H9 (cell line): ENCODE data around the gene ETFBKMT. TPM values are rescaled to one million over a fixed set of nuclear protein-coding genes. Genes with fewer than 3 reads are reported as not detected.

Source experiments
- DNase-seq: peaks from one replicate; pipeline ENCODE4 v3.0.0-alpha.2; 2017
- H2AFZ ChIP-seq: one replicate; pipeline ENCODE4 v1.6.1; 2013; ENCODE audit warnings: mild to moderate bottlenecking, low read length, control low read depth, moderate library complexity
- H2AK5ac ChIP-seq: 2 replicates; pipeline ENCODE4 v1.6.1; 2013; ENCODE audit warnings: low read length, control low read depth, mixed read lengths; ENCODE audit not compliant: insufficient read length
- H2BK120ac ChIP-seq: one replicate; pipeline ENCODE4 v1.6.1; 2013; ENCODE audit warnings: low read depth, mild to moderate bottlenecking, low read length, control low read depth, inconsistent platforms; ENCODE audit not compliant: poor library complexity, severe bottlenecking
- H2BK12ac ChIP-seq: 2 replicates; pipeline ENCODE4 v1.6.1; 2013; ENCODE audit warnings: low read length, control low read depth, mixed read lengths, low read depth; ENCODE audit not compliant: insufficient read length
- H2BK15ac ChIP-seq: 2 replicates; pipeline ENCODE4 v1.6.1; 2013; ENCODE audit warnings: low read depth, low read length, control low read depth
- H2BK20ac ChIP-seq: one replicate; pipeline ENCODE4 v1.6.1; 2013; ENCODE audit warnings: low read depth, mild to moderate bottlenecking, low read length, control low read depth, inconsistent platforms; ENCODE audit not compliant: poor library complexity, severe bottlenecking
- H2BK5ac ChIP-seq: 2 replicates; pipeline ENCODE4 v1.6.1; 2013; ENCODE audit warnings: low read length, control low read depth, mixed read lengths; ENCODE audit not compliant: insufficient read length
- H3K14ac ChIP-seq: 2 replicates; pipeline ENCODE4 v1.6.1; 2013; ENCODE audit warnings: low read length, control low read depth; ENCODE audit not compliant: insufficient read depth
- H3K18ac ChIP-seq: 2 replicates; pipeline ENCODE4 v1.6.1; 2013; ENCODE audit warnings: low read depth, mild to moderate bottlenecking, mixed read lengths, low read length, control low read depth; ENCODE audit not compliant: insufficient read length
- H3K23ac ChIP-seq: 2 replicates; pipeline ENCODE4 v1.6.1; 2013; ENCODE audit warnings: low read length, control low read depth, mixed read lengths, low read depth; ENCODE audit not compliant: insufficient read length
- H3K23me2 ChIP-seq: 2 replicates; pipeline ENCODE4 v1.6.1; 2013; ENCODE audit warnings: low read depth, mild to moderate bottlenecking, mixed read lengths, low read length, control low read depth; ENCODE audit not compliant: insufficient read length, poor library complexity, severe bottlenecking
- H3K27ac ChIP-seq: 2 replicates; pipeline ENCODE4 v1.5.1; 2013; ENCODE audit warnings: low read length, control low read depth, mixed read lengths, low read depth; ENCODE audit not compliant: insufficient read length
- H3K27me3 ChIP-seq: 2 replicates; pipeline ENCODE4 v1.6.1; 2013; ENCODE audit warnings: low read length, control low read depth, inconsistent platforms; ENCODE audit not compliant: insufficient read depth
- H3K4ac ChIP-seq: 2 replicates; pipeline ENCODE4 v1.6.1; 2013; ENCODE audit warnings: low read depth, mild to moderate bottlenecking, control low read depth, inconsistent platforms, low read length, moderate library complexity
- H3K4me1 ChIP-seq: 2 replicates; pipeline ENCODE4 v1.6.1; 2013; ENCODE audit warnings: low read length, control low read depth, inconsistent platforms; ENCODE audit not compliant: insufficient read depth
- H3K4me2 ChIP-seq: 2 replicates; pipeline ENCODE4 v1.6.1; 2013; ENCODE audit warnings: low read length, control low read depth, mixed read lengths; ENCODE audit not compliant: insufficient read length, insufficient read depth
- H3K56ac ChIP-seq: 2 replicates; pipeline ENCODE4 v1.6.1; 2013; ENCODE audit warnings: low read depth, mild to moderate bottlenecking, mixed read lengths, low read length, control low read depth; ENCODE audit not compliant: insufficient read length
- H3K79me1 ChIP-seq: 2 replicates; pipeline ENCODE4 v1.6.1; 2013; ENCODE audit warnings: low read depth, mild to moderate bottlenecking, moderate library complexity, low read length, control low read depth, inconsistent platforms; ENCODE audit not compliant: insufficient read depth, poor library complexity, severe bottlenecking
- H3K79me2 ChIP-seq: 2 replicates; pipeline ENCODE4 v1.6.1; 2013; ENCODE audit warnings: low read length, control low read depth, inconsistent platforms; ENCODE audit not compliant: insufficient read depth
- H3K9ac ChIP-seq: 2 replicates; pipeline ENCODE4 v1.6.1; 2013; ENCODE audit warnings: low read length, control low read depth, mixed read lengths; ENCODE audit not compliant: insufficient read length; ENCODE audit errors: extremely low read depth
- H3K9me3 ChIP-seq: one replicate; pipeline ENCODE4 v1.6.1; 2013; ENCODE audit warnings: low read depth, low read length, inconsistent platforms; ENCODE audit not compliant: control insufficient read depth
- H3T11ph ChIP-seq: one replicate; pipeline ENCODE4 v1.6.1; 2013; ENCODE audit warnings: mild to moderate bottlenecking, low read length, control low read depth, inconsistent platforms
- H4K20me1 ChIP-seq: one replicate; pipeline ENCODE4 v1.6.1; 2013; ENCODE audit not compliant: control insufficient read depth, insufficient read length, insufficient read depth
- H4K5ac ChIP-seq: 2 replicates; pipeline ENCODE4 v1.6.1; 2013; ENCODE audit warnings: low read depth, mild to moderate bottlenecking, mixed read lengths, low read length, control low read depth; ENCODE audit not compliant: insufficient read length
- H4K8ac ChIP-seq: replicated peaks from 2 replicates; pipeline ENCODE4 v1.6.1; 2013; ENCODE audit warnings: low read length, control low read depth, mixed read lengths, low read depth; ENCODE audit not compliant: insufficient read length
- H4K91ac ChIP-seq: 2 replicates; pipeline ENCODE4 v1.6.1; 2013; ENCODE audit warnings: low read depth, mild to moderate bottlenecking, moderate library complexity, mixed read lengths, low read length, control low read depth; ENCODE audit not compliant: insufficient read length
- H3K27ac Mint-ChIP-seq, 3 experiments: 2 replicates in 2 of 3; 3 replicates in 1 of 3; pipeline ENCODE4 v1.8.0; 2020 to 2021; ENCODE audit warnings: mixed read lengths in 3 of 3, mild to moderate bottlenecking in 1 of 3, moderate library complexity in 1 of 3
- H3K27me3 Mint-ChIP-seq: 2 replicates; pipeline ENCODE4 v1.8.0; 2021; ENCODE audit warnings: low read depth, mild to moderate bottlenecking, moderate library complexity, mixed read lengths
- H3K36me3 Mint-ChIP-seq, 3 experiments: 2 replicates in 2 of 3; 3 replicates in 1 of 3; pipeline ENCODE4 v1.8.0; 2020 to 2021; ENCODE audit warnings: low read depth in 3 of 3, mixed read lengths in 3 of 3; ENCODE audit not compliant: insufficient read depth in 1 of 3
- H3K4me1 Mint-ChIP-seq, 2 experiments: 2 replicates each; pipeline ENCODE4 v1.8.0; 2020; ENCODE audit warnings: mixed read lengths in 2 of 2
- H3K4me3 Mint-ChIP-seq, 2 experiments: 2 replicates in 1 of 2; 3 replicates in 1 of 2; pipeline ENCODE4 v1.8.0; 2020 to 2021; ENCODE audit warnings: mild to moderate bottlenecking in 2 of 2, mixed read lengths in 2 of 2, moderate library complexity in 1 of 2
- H3K9me3 Mint-ChIP-seq, 2 experiments: 2 replicates in 1 of 2; 3 replicates in 1 of 2; pipeline ENCODE4 v1.8.0; 2020; ENCODE audit warnings: mild to moderate bottlenecking in 2 of 2, mixed read lengths in 2 of 2, moderate library complexity in 1 of 2
- CTCF ChIP-seq: fragments of 200-600 bp; sonication (generic); conservative IDR thresholded peaks from 3 replicates; pipeline ENCODE4 v1.8.0; 2021; ENCODE audit warnings: antibody characterized with exemption, mild to moderate bottlenecking
- WGBS: extraction: QIAGEN DNeasy Blood & Tissue Kit; methylation state at CpG from one replicate; pipeline ENCODE4 v1.1.7; 2013; ENCODE audit warnings: missing lambda C conversion rate, low lambda C conversion rate, mixed read lengths; ENCODE audit not compliant: insufficient read length; ENCODE audit errors: extremely low coverage; 5-methylcytosine and 5-hydroxymethylcytosine counted together
- total RNA-seq: library from RNA; stranded (reverse); gene quantifications from 2 replicates; pipeline ENCODE4 v1.2.1, GENCODE V29; 2021

Gene ETFBKMT
- total RNA-seq, 1 experiment from 2014 or later: 0.81 TPM

GRCh38 chr12:31710021-31710818 lies 50.7 kb downstream of the ETFBKMT start:
- Histone ChIP-seq H3K23me2 (no peaks in the 10 kb centered on the region), H3K14ac (no peak overlapping the region), H3K4me2 (no peak overlapping the region), H4K91ac (no peak overlapping the region), H4K5ac (no peak overlapping the region), H4K20me1 (no peaks in the 10 kb centered on the region), H2BK12ac (no peak overlapping the region), H3K18ac (no peak overlapping the region), H3T11ph (no peak overlapping the region), H3K79me1 (no peaks in the 10 kb centered on the region), H2BK20ac (no peak overlapping the region), H3K4ac (no peak overlapping the region), H3K27ac (no peak overlapping the region), H3K9me3 (peaks cover 6% of the 10 kb centered on the region), H3K4me1 (no peaks in the 10 kb centered on the region), H2AFZ (no peak overlapping the region), H4K8ac (no peak overlapping the region), H3K27me3 (no peaks in the 10 kb centered on the region), H3K79me2 (no peaks in the 10 kb centered on the region), H3K23ac (no peak overlapping the region), H2BK15ac (no peak overlapping the region), H3K56ac (no peak overlapping the region), H2BK120ac (no peak overlapping the region), H3K9ac (no peak overlapping the region), H2AK5ac (no peak overlapping the region), H2BK5ac (no peak overlapping the region)
- no CpG with 5 or more reads among the region's 3 CpGs for WGBS
- no peak for TF ChIP-seq CTCF
- peaks cover 8% of the 10 kb centered on the region in 2 experiments for H3K4me1 Mint-ChIP-seq
- H3K9me3 Mint-ChIP-seq: peaks cover 16 to 24% of the 10 kb centered on the region in 2 experiments
- peaks cover 18 to 29% (median 22%) of the 10 kb centered on the region in 3 experiments for H3K36me3 Mint-ChIP-seq
- H3K4me3 Mint-ChIP-seq: no peak overlapping the region
- no peak overlapping the region for H3K27ac Mint-ChIP-seq
- no peak for DNase-seq
- no peaks in the 10 kb centered on the region for H3K27me3 Mint-ChIP-seq
